HepG2 (cell line): ENCODE results near the gene KITLG. TPM values are rescaled to one million over a fixed set of nuclear protein-coding genes. Genes with fewer than 3 reads are reported as not detected.

Experiments
- CCAR2 ChIP-seq: fragments of 200-400 bp; formaldehyde crosslinking; optimal IDR thresholded peaks from 2 replicates; pipeline ENCODE3; 2018; ENCODE audit warnings: low read depth, mild to moderate bottlenecking, low read length, moderate library complexity
- MEIS2 ChIP-seq: sonication (generic); formaldehyde crosslinking; IDR thresholded peaks from 2 replicates; pipeline ENCODE4 v1.9.0; 2021; ENCODE audit warnings: mild to moderate bottlenecking, missing genetic modification reagents
- REPIN1 ChIP-seq: sonication (generic); formaldehyde crosslinking; IDR thresholded peaks from 2 replicates; pipeline ENCODE4 v1.8.0; 2022; ENCODE audit warnings: missing genetic modification reagents, low read depth, mild to moderate bottlenecking, borderline replicate concordance
- TBL1XR1 ChIP-seq: fragments of 150-350 bp; IDR thresholded peaks from 2 replicates; pipeline ENCODE4 v1.6.1; 2014; ENCODE audit warnings: borderline replicate concordance, low read length; ENCODE audit not compliant: partially characterized antibody
- ZBTB21 ChIP-seq: sonication (generic); formaldehyde crosslinking; IDR thresholded peaks from 2 replicates; pipeline ENCODE4 v1.4.0; 2020; ENCODE audit warnings: missing genetic modification reagents
- ZEB1 ChIP-seq: IDR thresholded peaks from 2 replicates; pipeline ENCODE4 v1.6.1; 2012; ENCODE audit warnings: mild to moderate bottlenecking, low read depth, inconsistent platforms; ENCODE audit not compliant: insufficient replicate concordance
- ZNF136 ChIP-seq: sonication (generic); formaldehyde crosslinking; IDR thresholded peaks from 2 replicates; pipeline ENCODE4 v1.8.1; 2022; ENCODE audit warnings: low read depth, mild to moderate bottlenecking, moderate library complexity, missing genetic modification reagents
- ZNF264 ChIP-seq: sonication (generic); formaldehyde crosslinking; IDR thresholded peaks from 2 replicates; pipeline ENCODE4 v1.4.0; 2020; ENCODE audit warnings: missing genetic modification reagents
- ZNF589 ChIP-seq: sonication (generic); formaldehyde crosslinking; conservative IDR thresholded peaks from 2 replicates; pipeline ENCODE4 v1.8.0; 2022; ENCODE audit warnings: mild to moderate bottlenecking, moderate library complexity, missing genetic modification reagents
- ZNF891 ChIP-seq: sonication (generic); formaldehyde crosslinking; IDR thresholded peaks from 2 replicates; pipeline ENCODE4 v1.5.0; 2020; ENCODE audit warnings: mild to moderate bottlenecking, missing genetic modification reagents
- polyA plus RNA-seq, 8 experiments: library from polyadenylated mRNA; depleted of rRNA in 3 of 8; stranded (reverse) in 7 of 8; unstranded in 1 of 8; fragments of >200 nt; fragmentation: Illumina TruSeq in 4 of 8; extraction: Trizol in 4 of 8; gene quantifications; 2 replicates each; pipeline versions ENCODE4 v1.2.1 to v1.2.3, GENCODE V29; 2011 to 2016; ENCODE audit warnings: low read depth in 4 of 8, missing spikeins in 1 of 8, mixed read lengths in 1 of 8; ENCODE audit not compliant: insufficient read depth in 1 of 8
- total RNA-seq, 5 experiments: library from RNA; depleted of rRNA; stranded (reverse); fragments of >200 nt; fragmentation: Illumina TruSeq; extraction: Trizol; gene quantifications; 2 replicates each; pipeline ENCODE4 v1.2.3, GENCODE V29; 2016; ENCODE audit warnings: low read depth in 1 of 5
- TF ChIP-seq, protein P1 (sequence below): sonication (generic); formaldehyde crosslinking; IDR thresholded peaks from 2 replicates; pipeline ENCODE4 v1.4.0; 2020; ENCODE audit warnings: low read depth, mild to moderate bottlenecking, missing genetic modification reagents
- TF ChIP-seq, protein P2 (sequence below): sonication (generic); formaldehyde crosslinking; IDR thresholded peaks from 2 replicates; pipeline ENCODE4 v1.4.0; 2020; ENCODE audit warnings: mild to moderate bottlenecking, missing genetic modification reagents
- TF ChIP-seq, protein P3 (sequence below): IDR thresholded peaks from 2 replicates; pipeline ENCODE4 v1.6.1; 2016; ENCODE audit warnings: missing compliant biosample characterization, missing genetic modification reagents, borderline replicate concordance
- TF ChIP-seq, protein P4 (sequence below): sonication (generic); formaldehyde crosslinking; IDR thresholded peaks from 2 replicates; pipeline ENCODE4 v1.4.0; 2020; ENCODE audit warnings: missing genetic modification reagents

Gene KITLG
- total and polyA plus RNA-seq, 2 of the 13 experiments (the other 11 are each of a cell fraction or from before 2014, with no cell fraction given) = 0.66 to 4.3 TPM

DNA sequence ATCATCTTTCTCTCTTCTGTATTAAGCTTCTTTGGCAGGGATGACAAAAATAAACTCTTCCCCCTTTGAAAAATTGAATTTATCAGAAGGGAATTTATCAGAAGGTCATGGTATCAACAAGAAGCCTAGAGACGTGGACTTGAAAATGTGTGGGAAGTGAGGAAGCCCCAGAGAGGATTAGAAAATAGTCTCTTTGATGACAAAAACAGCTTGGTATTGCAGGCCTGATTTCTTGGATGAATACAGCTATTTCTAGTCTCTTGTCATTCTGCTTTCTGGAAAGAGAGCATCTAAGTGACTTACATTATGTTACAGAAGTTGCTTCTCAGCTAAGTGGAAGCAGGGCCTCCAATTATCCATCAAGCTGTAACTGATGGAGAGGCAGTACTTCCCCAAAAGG is 111.1 kb downstream of the KITLG start (continued):
- TF ChIP-seq, protein P1, sequence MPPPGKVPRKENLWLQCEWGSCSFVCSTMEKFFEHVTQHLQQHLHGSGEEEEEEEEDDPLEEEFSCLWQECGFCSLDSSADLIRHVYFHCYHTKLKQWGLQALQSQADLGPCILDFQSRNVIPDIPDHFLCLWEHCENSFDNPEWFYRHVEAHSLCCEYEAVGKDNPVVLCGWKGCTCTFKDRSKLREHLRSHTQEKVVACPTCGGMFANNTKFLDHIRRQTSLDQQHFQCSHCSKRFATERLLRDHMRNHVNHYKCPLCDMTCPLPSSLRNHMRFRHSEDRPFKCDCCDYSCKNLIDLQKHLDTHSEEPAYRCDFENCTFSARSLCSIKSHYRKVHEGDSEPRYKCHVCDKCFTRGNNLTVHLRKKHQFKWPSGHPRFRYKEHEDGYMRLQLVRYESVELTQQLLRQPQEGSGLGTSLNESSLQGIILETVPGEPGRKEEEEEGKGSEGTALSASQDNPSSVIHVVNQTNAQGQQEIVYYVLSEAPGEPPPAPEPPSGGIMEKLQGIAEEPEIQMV (CRISPR knock-in tag) = no peak
- TF ChIP-seq, protein P2, sequence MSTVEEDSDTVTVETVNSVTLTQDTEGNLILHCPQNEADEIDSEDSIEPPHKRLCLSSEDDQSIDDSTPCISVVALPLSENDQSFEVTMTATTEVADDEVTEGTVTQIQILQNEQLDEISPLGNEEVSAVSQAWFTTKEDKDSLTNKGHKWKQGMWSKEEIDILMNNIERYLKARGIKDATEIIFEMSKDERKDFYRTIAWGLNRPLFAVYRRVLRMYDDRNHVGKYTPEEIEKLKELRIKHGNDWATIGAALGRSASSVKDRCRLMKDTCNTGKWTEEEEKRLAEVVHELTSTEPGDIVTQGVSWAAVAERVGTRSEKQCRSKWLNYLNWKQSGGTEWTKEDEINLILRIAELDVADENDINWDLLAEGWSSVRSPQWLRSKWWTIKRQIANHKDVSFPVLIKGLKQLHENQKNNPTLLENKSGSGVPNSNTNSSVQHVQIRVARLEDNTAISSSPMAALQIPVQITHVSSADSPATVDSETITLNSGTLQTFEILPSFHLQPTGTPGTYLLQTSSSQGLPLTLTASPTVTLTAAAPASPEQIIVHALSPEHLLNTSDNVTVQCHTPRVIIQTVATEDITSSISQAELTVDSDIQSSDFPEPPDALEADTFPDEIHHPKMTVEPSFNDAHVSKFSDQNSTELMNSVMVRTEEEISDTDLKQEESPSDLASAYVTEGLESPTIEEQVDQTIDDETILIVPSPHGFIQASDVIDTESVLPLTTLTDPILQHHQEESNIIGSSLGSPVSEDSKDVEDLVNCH (CRISPR knock-in tag) = no peak
- TF ChIP-seq MEIS2 (CRISPR knock-in tag) = no peak
- no peak for TF ChIP-seq ZNF264 (CRISPR knock-in tag)
- no peak for TF ChIP-seq CCAR2
- no peak for TF ChIP-seq REPIN1 (CRISPR knock-in tag)
- TF ChIP-seq ZNF589 = no peak
- TF ChIP-seq ZNF891 (CRISPR knock-in tag) = no peak
- TF ChIP-seq, protein P3, sequence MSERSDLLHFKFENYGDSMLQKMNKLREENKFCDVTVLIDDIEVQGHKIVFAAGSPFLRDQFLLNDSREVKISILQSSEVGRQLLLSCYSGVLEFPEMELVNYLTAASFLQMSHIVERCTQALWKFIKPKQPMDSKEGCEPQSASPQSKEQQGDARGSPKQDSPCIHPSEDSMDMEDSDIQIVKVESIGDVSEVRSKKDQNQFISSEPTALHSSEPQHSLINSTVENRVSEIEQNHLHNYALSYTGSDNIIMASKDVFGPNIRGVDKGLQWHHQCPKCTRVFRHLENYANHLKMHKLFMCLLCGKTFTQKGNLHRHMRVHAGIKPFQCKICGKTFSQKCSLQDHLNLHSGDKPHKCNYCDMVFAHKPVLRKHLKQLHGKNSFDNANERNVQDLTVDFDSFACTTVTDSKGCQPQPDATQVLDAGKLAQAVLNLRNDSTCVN = no peak
- TF ChIP-seq TBL1XR1 = no peak
- TF ChIP-seq, protein P4, sequence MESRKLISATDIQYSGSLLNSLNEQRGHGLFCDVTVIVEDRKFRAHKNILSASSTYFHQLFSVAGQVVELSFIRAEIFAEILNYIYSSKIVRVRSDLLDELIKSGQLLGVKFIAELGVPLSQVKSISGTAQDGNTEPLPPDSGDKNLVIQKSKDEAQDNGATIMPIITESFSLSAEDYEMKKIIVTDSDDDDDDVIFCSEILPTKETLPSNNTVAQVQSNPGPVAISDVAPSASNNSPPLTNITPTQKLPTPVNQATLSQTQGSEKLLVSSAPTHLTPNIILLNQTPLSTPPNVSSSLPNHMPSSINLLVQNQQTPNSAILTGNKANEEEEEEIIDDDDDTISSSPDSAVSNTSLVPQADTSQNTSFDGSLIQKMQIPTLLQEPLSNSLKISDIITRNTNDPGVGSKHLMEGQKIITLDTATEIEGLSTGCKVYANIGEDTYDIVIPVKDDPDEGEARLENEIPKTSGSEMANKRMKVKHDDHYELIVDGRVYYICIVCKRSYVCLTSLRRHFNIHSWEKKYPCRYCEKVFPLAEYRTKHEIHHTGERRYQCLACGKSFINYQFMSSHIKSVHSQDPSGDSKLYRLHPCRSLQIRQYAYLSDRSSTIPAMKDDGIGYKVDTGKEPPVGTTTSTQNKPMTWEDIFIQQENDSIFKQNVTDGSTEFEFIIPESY (CRISPR knock-in tag) = no peak
- TF ChIP-seq ZEB1 = no peak
- TF ChIP-seq ZBTB21 (CRISPR knock-in tag) = no peak
- TF ChIP-seq ZNF136 = no peak
